Neuronal stem cell (in vitro differentiated cells): ENCODE results near the gene ADGRG3.

Experiments used
- DNase-seq: peaks from one replicate; pipeline ENCODE4 v3.0.0-alpha.2; 2013; ENCODE audit warnings: low spot score
- H2AFZ ChIP-seq: one replicate; pipeline ENCODE4 v1.6.1; 2013; ENCODE audit warnings: mild to moderate bottlenecking, low read length, inconsistent platforms
- H2AK5ac ChIP-seq: 2 replicates; pipeline ENCODE4 v1.6.1; 2013; ENCODE audit warnings: low read depth, mild to moderate bottlenecking, inconsistent platforms, low read length, moderate library complexity, mixed read lengths
- H2BK120ac ChIP-seq: 2 replicates; pipeline ENCODE4 v1.6.1; 2013; ENCODE audit warnings: low read depth, mild to moderate bottlenecking, inconsistent platforms, low read length, moderate library complexity, mixed read lengths
- H2BK12ac ChIP-seq: one replicate; pipeline ENCODE4 v1.6.1; 2013; ENCODE audit warnings: low read length, inconsistent platforms
- H2BK15ac ChIP-seq: 2 replicates; pipeline ENCODE4 v1.6.1; 2013; ENCODE audit warnings: mild to moderate bottlenecking, low read length, inconsistent platforms, mixed read lengths
- H2BK5ac ChIP-seq: one replicate; pipeline ENCODE4 v1.6.1; 2013; ENCODE audit warnings: inconsistent platforms, mild to moderate bottlenecking, low read length, moderate library complexity
- H3K14ac ChIP-seq: one replicate; pipeline ENCODE4 v1.6.1; 2013; ENCODE audit warnings: low read length, inconsistent platforms
- H3K18ac ChIP-seq: 2 replicates; pipeline ENCODE4 v1.6.1; 2013; ENCODE audit warnings: low read length, inconsistent platforms
- H3K23ac ChIP-seq: 2 replicates; pipeline ENCODE4 v1.6.1; 2013; ENCODE audit warnings: low read depth, mild to moderate bottlenecking, mixed read lengths, low read length, inconsistent platforms; ENCODE audit not compliant: poor library complexity
- H3K27ac ChIP-seq: replicated peaks from 3 replicates; pipeline ENCODE4 v1.5.1; 2013; ENCODE audit warnings: low read length, inconsistent platforms
- H3K27me3 ChIP-seq, 3 experiments: 2 replicates each; pipeline ENCODE4 v1.6.1; 2013; ENCODE audit warnings: low read length in 3 of 3, mild to moderate bottlenecking in 2 of 3, inconsistent platforms in 1 of 3, low read depth in 1 of 3, mixed read lengths in 1 of 3, moderate library complexity in 1 of 3; ENCODE audit not compliant: control insufficient read depth in 3 of 3, insufficient read depth in 3 of 3
- H3K36me3 ChIP-seq, 2 donors: replicated peaks in 1 of 2; 2 replicates each; pipeline ENCODE4 v1.6.1; 2013; ENCODE audit warnings: low read length in 2 of 2; ENCODE audit not compliant: control insufficient read depth in 2 of 2, insufficient read depth in 2 of 2
- H3K4ac ChIP-seq: 2 replicates; pipeline ENCODE4 v1.6.1; 2013; ENCODE audit warnings: inconsistent platforms, mild to moderate bottlenecking, low read length, moderate library complexity
- H3K4me1 ChIP-seq, 2 donors: 1 replicate in 1 of 2; 2 replicates in 1 of 2; pipeline ENCODE4 v1.6.1; 2013; ENCODE audit warnings: low read length in 2 of 2, low read depth in 1 of 2; ENCODE audit not compliant: control insufficient read depth in 2 of 2, insufficient read depth in 1 of 2
- H3K4me2 ChIP-seq: one replicate; pipeline ENCODE4 v1.6.1; 2013; ENCODE audit warnings: mild to moderate bottlenecking, low read length, inconsistent platforms; ENCODE audit not compliant: insufficient read depth, poor library complexity, severe bottlenecking
- H3K4me3 ChIP-seq, 2 donors: 2 replicates each; pipeline ENCODE4 v1.5.1; 2013; ENCODE audit warnings: low read length in 2 of 2, mild to moderate bottlenecking in 2 of 2, inconsistent platforms in 1 of 2, moderate library complexity in 1 of 2
- H3K79me1 ChIP-seq: one replicate; pipeline ENCODE4 v1.6.1; 2013; ENCODE audit warnings: low read depth, mild to moderate bottlenecking, inconsistent platforms, low read length, moderate library complexity
- H3K9ac ChIP-seq: one replicate; pipeline ENCODE4 v1.6.1; 2013; ENCODE audit warnings: mild to moderate bottlenecking, low read depth, low read length, inconsistent platforms; ENCODE audit not compliant: poor library complexity
- H3K9me3 ChIP-seq, 2 donors: replicated peaks in 1 of 2; 2 replicates each; pipeline versions ENCODE3 to v1.6.1; 2013; ENCODE audit warnings: low read length in 2 of 2, mild to moderate bottlenecking in 2 of 2, inconsistent platforms in 1 of 2, low read depth in 1 of 2, mixed read lengths in 1 of 2, moderate library complexity in 1 of 2; ENCODE audit not compliant: control insufficient read depth in 2 of 2, insufficient read depth in 1 of 2
- H4K8ac ChIP-seq: one replicate; pipeline ENCODE4 v1.6.1; 2013; ENCODE audit warnings: low read depth, mild to moderate bottlenecking, inconsistent platforms, low read length, moderate library complexity
- H4K91ac ChIP-seq: one replicate; pipeline ENCODE4 v1.6.1; 2013; ENCODE audit warnings: low read length, low read depth, mild to moderate bottlenecking, inconsistent platforms; ENCODE audit not compliant: poor library complexity
- WGBS, 2 donors: extraction: QIAGEN DNeasy Blood & Tissue Kit; methylation state at CpG; one replicate each; pipeline ENCODE4 v1.1.7; 2013; ENCODE audit warnings: missing lambda C conversion rate in 2 of 2, mixed read lengths in 1 of 2; ENCODE audit not compliant: insufficient read length in 2 of 2, insufficient replicate concordance in 1 of 2; ENCODE audit errors: extremely low coverage in 2 of 2; 5-methylcytosine and 5-hydroxymethylcytosine counted together

The ADGRG3 gene

GRCh38 chr16:57714047-57714446 is 45.9 kb downstream of the ADGRG3 start:
- Histone ChIP-seq H2BK120ac (no peak overlapping the region), H3K4me3 (no peak overlapping the region), H2BK15ac (no peak overlapping the region), H4K91ac (no peak overlapping the region), H3K23ac (no peak overlapping the region), H3K27ac (no peak overlapping the region), H3K36me3 (no peaks in the 10 kb centered on the region), H2BK5ac (no peak overlapping the region), H3K79me1 (no peaks in the 10 kb centered on the region), H3K14ac (no peak overlapping the region), H3K18ac (no peak overlapping the region), H3K4ac (no peak overlapping the region), H3K27me3 (peaks cover 0 to 32% (median 0%) of the 10 kb centered on the region in 3 experiments), H3K9me3 (no peaks in the 10 kb centered on the region), H3K9ac (no peak overlapping the region), H2AFZ (no peak overlapping the region), H4K8ac (no peak overlapping the region), H3K4me1 (no peaks in the 10 kb centered on the region), H3K4me2 (no peak overlapping the region), H2AK5ac (no peak overlapping the region), H2BK12ac (no peak overlapping the region)
- WGBS, 2 donors: no CpG with 5 or more reads among the region's 6 CpGs
- DNase-seq: no peak

GRCh38 chr16:57720142-57720575 is 52.1 kb downstream of the ADGRG3 start:
- Histone ChIP-seq H3K4me3 (no peak overlapping the region), H3K4me2 (no peak overlapping the region), H3K18ac (no peak overlapping the region), H3K9me3 (no peaks in the 10 kb centered on the region), H3K27me3 (peaks cover 0 to 12% (median 0%) of the 10 kb centered on the region in 3 experiments), H2AK5ac (no peak overlapping the region), H4K91ac (no peak overlapping the region), H2BK120ac (no peak overlapping the region), H3K23ac (no peak overlapping the region), H3K36me3 (no peaks in the 10 kb centered on the region), H2BK5ac (no peak overlapping the region), H2BK15ac (no peak overlapping the region), H3K4ac (no peak overlapping the region), H3K14ac (no peak overlapping the region), H3K9ac (no peak overlapping the region), H3K27ac (no peak overlapping the region), H3K79me1 (no peaks in the 10 kb centered on the region), H2AFZ (no peak overlapping the region), H3K4me1 (peaks cover 0 to 3% of the 10 kb centered on the region in 2 donors), H4K8ac (no peak overlapping the region), H2BK12ac (no peak overlapping the region)
- no CpG with 5 or more reads among the region's 3 CpGs for WGBS, 2 donors
- DNase-seq: no peak

GRCh38 chr16:57721356-57722209 is 53.5 kb downstream of the ADGRG3 start:
- Histone ChIP-seq H3K4ac (peak overlapping the region; percentile 17), H3K9ac (no peak overlapping the region), H3K79me1 (no peaks in the 10 kb centered on the region), H3K14ac (no peak overlapping the region), H4K8ac (no peak overlapping the region), H3K4me1 (peaks cover 0 to 3% of the 10 kb centered on the region in 2 donors), H3K27ac (no peak overlapping the region), H3K4me3 (no peak overlapping the region), H2AFZ (no peak overlapping the region), H3K18ac (peak overlapping the region; percentile 62), H2BK12ac (no peak overlapping the region), H2BK120ac (no peak overlapping the region), H2BK15ac (no peak overlapping the region), H2BK5ac (peak overlapping the region; percentile 71), H3K9me3 (peaks cover 0 to 2% of the 10 kb centered on the region in 2 donors), H3K27me3 (peaks cover 0 to under 1% (median 0%) of the 10 kb centered on the region in 3 experiments), H3K36me3 (no peaks in the 10 kb centered on the region), H4K91ac (no peak overlapping the region), H3K4me2 (no peak overlapping the region), H2AK5ac (no peak overlapping the region), H3K23ac (no peak overlapping the region)
- WGBS, 2 donors: no CpG with 5 or more reads among the region's 17 CpGs
- DNase-seq: no peak

GRCh38 chr16:57722210-57722499 is 54.0 kb downstream of the ADGRG3 start:
- no peak overlapping the region for H3K18ac ChIP-seq
- no peak overlapping the region for H2BK12ac ChIP-seq
- H2BK5ac ChIP-seq: no peak overlapping the region
- no peaks in the 10 kb centered on the region for H3K36me3 ChIP-seq
- no peak overlapping the region for H3K4me3 ChIP-seq
- H3K9ac ChIP-seq: no peak overlapping the region
- H3K27me3 ChIP-seq: no peaks in the 10 kb centered on the region
- H2AFZ ChIP-seq: peak overlapping the region; percentile 38
- no peaks in the 10 kb centered on the region for H3K79me1 ChIP-seq
- H3K14ac ChIP-seq: no peak overlapping the region
- H2AK5ac ChIP-seq: peak overlapping the region; percentile 32
- no peak overlapping the region for H3K23ac ChIP-seq
- no peak overlapping the region for H4K8ac ChIP-seq
- peaks cover 0 to 2% of the 10 kb centered on the region in 2 donors for H3K9me3 ChIP-seq
- H2BK15ac ChIP-seq: no peak overlapping the region
- H3K4me2 ChIP-seq: no peak overlapping the region
- no peak overlapping the region for H2BK120ac ChIP-seq
- H3K27ac ChIP-seq: no peak overlapping the region
- no peak overlapping the region for H3K4ac ChIP-seq
- peaks cover 0 to 3% of the 10 kb centered on the region in 2 donors for H3K4me1 ChIP-seq
- DNase-seq: no peak
- no CpG with 5 or more reads among the region's 2 CpGs for WGBS, 2 donors
- no peak overlapping the region for H4K91ac ChIP-seq
